T-helper 17 cell (primary cell): ENCODE results near the gene TET1. TPM values are rescaled to one million over a fixed set of nuclear protein-coding genes. Genes with fewer than 3 reads are reported as not detected.
A peak's percentile ranks its signal among the peaks of the same experiment; 100 is the strongest.
"Not testable (repeated sequence)": the region's sequence is repeated elsewhere in the genome, so short reads cannot be mapped to it uniquely, and the experiment has no call there.

Experiments
- ATAC-seq: fragments of 150-1000 bp; cut with Tn5 transposase; 2 replicates; pipeline ENCODE4 v1.10.0; 2021; ENCODE audit warnings: mild to moderate bottlenecking, moderate library complexity
- DNase-seq, 3 donors: peaks; one replicate each; pipeline versions ENCODE4 v3.0.0 to v3.0.0-alpha.2; 2020 to 2021
- H3K9me3 ChIP-seq: one replicate; pipeline ENCODE4 v1.7.0; 2013; ENCODE audit warnings: low read length, mild to moderate bottlenecking; ENCODE audit not compliant: control insufficient read depth, poor library complexity, severe bottlenecking
- H3K27ac Mint-ChIP-seq: one replicate; pipeline ENCODE4 v1.8.0; 2022; ENCODE audit warnings: mild to moderate bottlenecking, moderate library complexity, mixed read lengths
- H3K27me3 Mint-ChIP-seq: one replicate; pipeline ENCODE4 v1.8.0; 2022; ENCODE audit warnings: mixed read lengths
- H3K36me3 Mint-ChIP-seq: one replicate; pipeline ENCODE4 v1.8.0; 2022; ENCODE audit warnings: low read depth, mixed read lengths
- H3K4me1 Mint-ChIP-seq: one replicate; pipeline ENCODE4 v1.8.0; 2022; ENCODE audit warnings: mild to moderate bottlenecking, mixed read lengths
- H3K4me3 Mint-ChIP-seq: one replicate; pipeline ENCODE4 v1.8.0; 2022; ENCODE audit warnings: mild to moderate bottlenecking, moderate library complexity, mixed read lengths
- total RNA-seq, 4 donors: library from RNA in 2 of 4; stranded (reverse) in 2 of 4; gene quantifications; one replicate each; pipeline ENCODE4 v1.2.3 and lab custom pipeline; 2022 to 2026

The TET1 gene
- total RNA-seq, 2 donors from 2014 or later, result 2.2 to 2.8 TPM

DNA sequence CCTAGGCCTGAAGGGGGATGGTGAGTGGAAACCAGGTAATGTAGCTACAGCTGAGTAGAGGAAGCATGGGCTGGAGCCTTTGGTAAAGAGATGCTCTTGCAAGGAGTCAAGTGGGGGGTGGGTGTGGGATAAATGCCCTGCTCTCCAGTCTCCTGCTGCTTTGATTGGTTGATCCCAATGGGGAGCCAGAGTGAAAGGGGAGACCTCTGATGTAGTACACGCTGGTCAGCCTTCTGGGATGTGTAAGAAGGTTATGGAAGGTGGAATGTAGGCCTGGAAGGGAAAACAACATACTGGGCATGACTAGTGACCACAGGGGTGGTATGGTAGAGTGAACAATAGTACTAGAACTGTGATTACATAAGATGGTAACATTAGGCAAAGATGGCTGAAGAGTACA, 44.3 kb downstream of the TET1 start:
- DNase-seq, result no peak
- H3K36me3 Mint-ChIP-seq, result peaks cover 2% of the 10 kb centered on the region
- no peaks in the 10 kb centered on the region for H3K27me3 Mint-ChIP-seq
- no peak overlapping the region for H3K27ac Mint-ChIP-seq
- H3K9me3 ChIP-seq, result no peaks in the 10 kb centered on the region
- H3K4me1 Mint-ChIP-seq, result peaks cover 26% of the 10 kb centered on the region
- no peak overlapping the region for H3K4me3 Mint-ChIP-seq
- no peak for ATAC-seq

DNA sequence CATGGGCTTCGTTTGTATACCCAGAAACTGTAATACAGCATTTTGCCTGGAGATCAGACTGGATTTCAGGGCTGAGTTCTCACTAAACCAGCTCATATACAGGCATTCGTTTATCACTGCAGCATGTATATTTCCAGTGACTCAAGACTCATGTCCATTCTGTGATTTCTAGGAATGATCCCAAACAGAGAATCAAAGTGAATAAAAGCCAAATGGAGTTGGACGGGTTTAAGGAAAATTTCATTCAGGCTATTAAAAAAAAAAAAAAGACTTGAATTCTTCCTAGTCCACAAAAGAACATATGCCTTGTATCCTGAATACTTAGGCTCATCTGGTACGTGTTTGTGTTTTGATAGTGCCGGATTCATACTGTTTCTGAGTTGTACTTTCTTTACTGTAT, 46.8 kb downstream of the TET1 start:
- Mint-ChIP-seq H3K27ac (no peak overlapping the region), H3K4me3 (no peak overlapping the region), H3K27me3 (no peaks in the 10 kb centered on the region), H3K4me1 (peaks cover 11% of the 10 kb centered on the region), H3K36me3 (peaks cover 2% of the 10 kb centered on the region)
- H3K9me3 ChIP-seq, result no peaks in the 10 kb centered on the region
- ATAC-seq (no peak), DNase-seq (no peak)

DNA sequence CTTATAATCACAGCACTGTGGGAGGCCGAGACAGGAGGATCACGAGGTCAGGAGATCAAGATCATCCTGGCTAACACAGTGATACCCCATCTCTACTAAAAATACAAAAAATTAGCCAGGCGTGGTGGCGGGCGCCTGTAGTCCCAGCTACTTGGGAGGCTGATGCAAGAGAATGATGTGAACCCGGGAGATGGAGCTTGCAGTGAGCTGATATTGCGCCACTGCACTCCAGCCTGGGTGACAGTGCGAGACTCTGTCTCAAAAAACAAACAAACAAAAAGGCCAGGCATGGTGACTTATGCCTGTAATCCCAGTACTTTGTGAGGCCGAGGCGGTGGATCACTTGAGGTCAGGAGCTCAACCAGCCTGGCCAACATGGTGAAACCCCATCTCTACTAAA, 49.9 kb downstream of the TET1 start:
- not testable (repeated sequence) for H3K27me3 Mint-ChIP-seq, DNase-seq, H3K27ac Mint-ChIP-seq, ATAC-seq, H3K9me3 ChIP-seq, H3K36me3 Mint-ChIP-seq, H3K4me3 Mint-ChIP-seq, H3K4me1 Mint-ChIP-seq

DNA sequence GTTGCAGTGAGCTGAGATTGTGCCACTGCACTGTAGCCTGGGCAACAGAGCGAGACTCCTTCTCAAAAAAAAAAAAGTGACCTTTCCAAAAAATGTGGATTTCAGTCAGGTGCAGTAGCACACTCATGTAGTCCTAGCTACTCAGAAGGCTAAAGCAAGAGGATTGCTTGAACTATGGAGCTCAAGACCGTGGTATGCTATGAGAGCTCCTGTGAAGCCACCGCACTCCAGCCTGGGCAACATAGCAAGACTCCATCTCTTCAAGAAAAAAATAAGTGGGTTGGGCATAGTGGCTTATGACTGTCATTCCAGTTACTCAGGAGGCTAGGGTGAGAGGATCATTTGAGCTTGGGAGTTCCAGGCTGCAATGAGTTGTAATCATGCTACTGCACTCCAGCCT, 51.1 kb downstream of the TET1 start:
- no peaks in the 10 kb centered on the region for H3K27me3 Mint-ChIP-seq
- DNase-seq (no peak), ATAC-seq (no peak)
- H3K4me1 Mint-ChIP-seq, result no peaks in the 10 kb centered on the region
- no peak overlapping the region for H3K27ac Mint-ChIP-seq
- H3K4me3 Mint-ChIP-seq, result no peak overlapping the region
- no peaks in the 10 kb centered on the region for H3K9me3 ChIP-seq
- no peaks in the 10 kb centered on the region for H3K36me3 Mint-ChIP-seq

DNA sequence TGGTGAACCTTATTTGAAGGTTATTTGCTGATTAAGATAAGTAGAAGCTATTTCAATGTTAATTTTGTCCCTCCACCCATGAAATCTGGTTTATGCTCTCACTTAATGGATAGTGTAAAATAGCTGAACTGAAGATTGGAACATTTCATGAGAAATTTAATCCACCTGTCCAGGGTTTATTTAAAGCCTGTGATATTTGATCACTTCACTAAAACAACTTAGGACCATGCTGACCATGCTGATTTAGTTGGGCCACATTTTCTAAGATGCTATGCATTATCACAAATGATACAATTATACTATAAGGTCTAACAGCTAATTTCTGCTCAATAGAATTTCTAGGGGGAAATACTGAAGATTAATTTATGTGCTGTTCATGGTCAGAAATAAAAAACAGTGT, 53.8 kb downstream of the TET1 start:
- H3K27me3 Mint-ChIP-seq, H3K27ac Mint-ChIP-seq, H3K4me1 Mint-ChIP-seq, H3K36me3 Mint-ChIP-seq, H3K4me3 Mint-ChIP-seq, H3K9me3 ChIP-seq, ATAC-seq, DNase-seq: not testable (repeated sequence)

DNA sequence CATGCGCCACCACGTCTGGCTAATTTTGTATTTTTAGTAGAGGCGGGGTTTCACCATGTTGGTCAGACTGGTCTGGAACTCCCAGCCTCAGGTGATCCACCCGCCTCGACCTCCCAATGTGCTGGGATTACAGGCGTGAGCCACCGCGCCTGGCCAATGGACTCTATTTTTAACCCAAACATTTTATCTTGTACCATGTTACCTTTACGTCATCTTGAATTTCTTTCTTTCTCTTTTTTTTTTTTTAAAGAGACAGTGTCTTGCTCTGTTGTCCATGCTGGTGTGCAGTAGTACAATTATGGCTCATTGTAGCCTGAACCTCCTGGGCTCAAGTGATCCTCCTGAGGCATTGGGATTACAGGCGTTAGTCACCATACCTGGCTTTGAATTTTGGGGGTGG, 57.6 kb downstream of the TET1 start:
- DNase-seq, ATAC-seq, H3K27me3 Mint-ChIP-seq, H3K4me1 Mint-ChIP-seq, H3K27ac Mint-ChIP-seq, H3K9me3 ChIP-seq, H3K4me3 Mint-ChIP-seq, H3K36me3 Mint-ChIP-seq: not testable (repeated sequence)

DNA sequence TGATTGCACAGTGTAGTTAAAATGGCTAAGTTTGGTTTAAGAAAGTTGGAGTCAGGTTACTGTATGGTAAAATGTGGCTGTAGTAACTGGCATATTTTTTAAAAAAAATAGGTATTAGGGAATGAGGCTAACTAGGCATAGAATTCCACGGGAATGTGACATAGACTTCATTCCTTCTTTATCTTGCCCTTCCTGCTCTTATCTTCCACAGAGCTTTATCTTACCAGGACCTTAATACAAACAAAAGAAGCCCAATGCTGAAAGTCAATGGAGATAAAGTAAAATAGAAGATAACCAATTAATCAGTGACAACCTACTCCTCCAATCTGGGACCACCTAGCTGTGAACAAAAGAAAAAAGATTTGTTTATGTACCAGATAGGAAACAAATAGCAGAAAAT, 58.1 kb downstream of the TET1 start:
- Mint-ChIP-seq H3K4me3 (no peak overlapping the region), H3K27ac (no peak overlapping the region), H3K27me3 (no peaks in the 10 kb centered on the region), H3K36me3 (no peaks in the 10 kb centered on the region), H3K4me1 (peaks cover 9% of the 10 kb centered on the region)
- H3K9me3 ChIP-seq, result no peaks in the 10 kb centered on the region
- DNase-seq (no peak), ATAC-seq (no peak)

DNA sequence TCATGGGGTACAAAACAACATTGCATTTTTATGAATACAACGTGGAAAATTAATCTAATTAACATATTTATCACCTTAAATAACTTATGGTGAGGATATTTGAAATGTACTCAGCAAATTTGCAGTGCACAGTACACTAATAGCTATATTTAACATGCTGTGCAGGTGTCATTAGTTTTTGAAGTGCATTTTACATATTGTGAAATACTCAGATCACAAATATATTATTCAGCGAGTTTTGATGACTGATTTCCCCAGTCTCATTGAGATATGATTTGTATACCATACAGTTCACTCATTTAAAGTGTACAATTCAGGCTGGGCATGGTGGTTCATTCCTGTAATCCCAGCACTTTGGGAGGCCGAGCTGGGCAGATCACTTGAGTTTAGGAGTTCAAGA, 59.5 kb downstream of the TET1 start:
- H3K4me3 Mint-ChIP-seq, result no peak overlapping the region

DNA sequence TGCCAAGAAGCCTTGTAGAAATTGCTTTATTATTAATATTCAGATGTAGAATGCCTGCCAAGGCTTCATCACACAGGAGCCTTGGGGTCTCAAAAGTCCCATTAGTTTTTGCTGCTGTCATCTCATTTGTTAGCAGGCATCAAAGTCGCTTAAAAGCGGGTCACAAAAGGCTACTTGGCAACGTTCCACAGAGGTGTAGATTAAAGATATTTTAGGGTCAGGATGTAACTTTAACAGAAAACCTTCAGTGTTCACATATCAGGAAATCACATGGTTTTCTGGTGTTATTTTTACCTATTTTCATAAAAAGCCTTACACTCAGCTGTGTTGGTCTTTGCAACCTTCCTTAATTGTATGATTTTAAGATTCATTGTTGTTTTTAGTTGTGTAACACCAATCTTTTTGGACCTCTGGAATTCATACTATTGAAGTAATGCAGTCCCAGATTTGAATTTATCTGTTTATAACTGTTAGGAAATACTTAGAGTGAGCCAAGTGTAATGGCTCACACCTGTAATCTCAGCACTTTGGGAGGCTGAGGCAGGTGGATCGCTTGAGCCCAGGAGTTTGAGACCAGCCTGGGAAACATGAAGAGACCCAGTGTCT, 65.3 kb downstream of the TET1 start:
- Mint-ChIP-seq H3K36me3 (peaks cover 3% of the 10 kb centered on the region), H3K4me3 (peak overlapping the region; percentile 58), H3K27me3 (no peaks in the 10 kb centered on the region), H3K27ac (peak overlapping the region; percentile 80), H3K4me1 (peaks cover 36% of the 10 kb centered on the region)
- DNase-seq (no peak), ATAC-seq (peak; percentile 23)
- no peaks in the 10 kb centered on the region for H3K9me3 ChIP-seq

More for the DNA sequence above, 59.5 kb downstream of the TET1 start:
- Mint-ChIP-seq H3K4me1 (peaks cover 10% of the 10 kb centered on the region), H3K27me3 (no peaks in the 10 kb centered on the region), H3K27ac (no peak overlapping the region), H3K36me3 (no peaks in the 10 kb centered on the region)
- ATAC-seq (no peak), DNase-seq (no peak)
- no peaks in the 10 kb centered on the region for H3K9me3 ChIP-seq

DNA sequence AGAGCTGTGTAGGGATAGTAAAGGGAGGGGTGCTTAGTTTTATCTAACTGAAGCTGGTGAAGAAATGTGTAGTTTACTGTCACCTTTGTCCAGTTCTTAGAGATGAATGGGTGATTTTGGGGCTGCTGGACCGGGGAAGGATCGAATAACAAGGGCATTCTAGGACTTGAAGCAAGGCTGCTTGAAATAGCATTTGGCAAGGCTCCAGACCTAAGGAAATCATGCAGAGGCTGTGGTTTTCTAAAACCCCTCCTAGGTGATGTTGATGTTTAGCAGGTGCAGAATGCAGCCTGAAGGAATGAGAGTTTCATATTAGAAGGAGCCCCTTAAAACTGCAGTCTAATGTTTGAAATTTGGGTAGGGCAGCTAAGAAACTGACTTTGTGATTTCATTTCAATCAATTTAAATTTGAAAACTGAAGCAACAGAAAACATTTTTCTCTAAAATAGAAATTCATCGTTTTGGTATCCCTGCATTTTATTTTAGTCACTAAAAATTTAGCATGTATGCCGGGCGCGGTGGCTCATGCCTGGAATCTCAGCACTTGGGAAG, 68.5 kb downstream of the TET1 start:
- ATAC-seq, result peak; percentile 67
- Mint-ChIP-seq H3K27ac (no peak overlapping the region), H3K27me3 (no peaks in the 10 kb centered on the region)

DNA sequence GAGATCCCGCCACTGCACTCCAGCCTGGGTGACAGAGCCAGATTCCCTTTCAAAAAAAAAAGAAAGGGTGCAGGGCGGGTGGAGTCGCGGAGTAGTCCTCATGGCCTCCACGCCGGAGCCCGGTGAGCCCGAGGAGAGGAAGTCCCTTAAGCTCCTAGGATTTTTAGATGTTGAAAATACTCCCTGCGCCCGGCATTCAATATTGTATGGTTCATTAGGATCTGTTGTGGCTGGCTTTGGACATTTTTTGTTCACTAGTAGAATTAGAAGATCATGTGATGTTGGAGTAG, 72.1 kb downstream of the TET1 start:
- H3K27ac Mint-ChIP-seq, DNase-seq, H3K9me3 ChIP-seq, ATAC-seq, H3K36me3 Mint-ChIP-seq, H3K4me3 Mint-ChIP-seq, H3K27me3 Mint-ChIP-seq: not testable (repeated sequence)
- H3K4me1 Mint-ChIP-seq, result peaks cover 18% of the 10 kb centered on the region

More for the DNA sequence above, 68.5 kb downstream of the TET1 start:
- Mint-ChIP-seq H3K36me3 (peaks cover 9% of the 10 kb centered on the region), H3K4me1 (peaks cover 34% of the 10 kb centered on the region), H3K4me3 (peak overlapping the region; percentile 62)
- no peak for DNase-seq
- no peaks in the 10 kb centered on the region for H3K9me3 ChIP-seq

DNA sequence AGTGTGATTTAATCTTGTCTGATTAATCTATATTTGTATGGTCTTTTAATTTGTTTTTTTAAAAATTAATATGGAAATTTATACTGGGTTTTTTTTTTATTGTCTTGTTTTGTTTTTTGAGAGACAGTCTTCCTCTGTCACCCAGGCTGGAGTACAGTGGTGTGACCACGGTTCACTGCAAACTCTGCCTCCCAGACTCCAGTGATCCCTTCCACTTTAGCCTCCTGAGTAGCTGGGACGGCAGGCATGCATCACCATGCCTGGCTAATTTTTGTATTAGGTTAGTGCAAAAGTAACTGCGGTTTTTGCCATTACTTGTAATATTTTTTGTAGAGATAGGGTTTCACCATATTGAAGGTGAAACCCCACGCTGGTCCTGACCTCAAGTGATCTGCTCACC, 73.1 kb downstream of the TET1 start:
- no peak overlapping the region for H3K4me3 Mint-ChIP-seq
- no peak overlapping the region for H3K27ac Mint-ChIP-seq
- H3K4me1 Mint-ChIP-seq, result peaks cover 15% of the 10 kb centered on the region

DNA sequence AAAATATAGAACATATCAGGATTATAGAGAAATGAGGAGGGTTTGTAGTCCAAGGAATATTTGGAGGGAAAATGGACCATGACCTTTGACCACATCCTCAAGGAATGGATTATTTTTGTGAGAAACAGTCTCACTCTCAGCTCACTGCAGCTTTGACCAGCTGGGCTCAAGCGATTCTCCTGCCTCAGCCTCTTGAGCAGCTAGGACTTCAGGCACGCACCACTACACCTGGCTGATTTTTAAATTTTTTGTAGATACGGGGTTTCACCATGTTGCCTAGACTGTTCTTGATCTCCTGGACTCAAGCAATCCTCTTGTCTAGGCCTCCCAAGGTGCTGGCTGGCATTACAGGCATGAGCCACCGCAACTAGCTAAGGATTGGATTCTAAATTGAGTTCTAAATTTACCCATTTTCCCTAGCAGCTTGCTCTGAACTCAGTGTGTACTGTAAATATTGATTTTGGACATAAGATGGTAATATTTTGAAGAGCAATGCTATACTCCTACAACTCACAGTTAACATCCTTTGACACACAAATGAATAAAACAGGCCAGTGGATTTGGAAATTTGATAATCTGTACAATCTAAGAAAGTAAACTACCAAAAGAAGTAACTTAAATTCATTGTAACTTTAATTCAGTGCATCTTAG, 73.8 kb downstream of the TET1 start:
- no peak overlapping the region for H3K4me3 Mint-ChIP-seq
- H3K36me3 Mint-ChIP-seq, result peaks cover 9% of the 10 kb centered on the region
- peaks cover 10% of the 10 kb centered on the region for H3K4me1 Mint-ChIP-seq
- H3K27ac Mint-ChIP-seq, result no peak overlapping the region
- ATAC-seq (no peak), DNase-seq (no peak)
- no peaks in the 10 kb centered on the region for H3K27me3 Mint-ChIP-seq
- H3K9me3 ChIP-seq, result no peaks in the 10 kb centered on the region

More for the DNA sequence above, 73.1 kb downstream of the TET1 start:
- H3K36me3 Mint-ChIP-seq, result peaks cover 9% of the 10 kb centered on the region
- H3K27me3 Mint-ChIP-seq, result no peaks in the 10 kb centered on the region
- ATAC-seq, result no peak
- H3K9me3 ChIP-seq, result no peaks in the 10 kb centered on the region
- no peak for DNase-seq

DNA sequence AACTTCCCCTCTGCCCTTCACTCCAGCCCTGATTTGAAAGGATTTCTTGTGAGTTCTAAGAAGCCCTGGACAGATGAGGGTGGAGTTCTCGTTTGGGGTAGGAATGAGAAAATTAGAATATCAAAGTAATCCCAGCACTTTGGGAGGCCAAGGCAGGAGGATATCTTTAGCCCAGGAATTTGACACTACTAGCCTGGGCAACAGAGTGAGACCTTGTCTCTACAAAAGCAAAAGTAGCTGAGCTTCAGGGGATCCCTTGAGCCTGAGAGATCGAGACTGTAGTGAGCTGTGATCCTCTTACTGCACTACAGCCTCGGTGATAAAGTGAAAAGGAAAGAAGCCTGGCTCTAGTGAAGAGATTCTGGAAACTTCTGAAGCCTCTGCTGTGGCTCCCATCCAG, 76.2 kb downstream of the TET1 start:
- Mint-ChIP-seq H3K4me3 (no peak overlapping the region), H3K27ac (no peak overlapping the region), H3K27me3 (no peaks in the 10 kb centered on the region), H3K4me1 (peaks cover 2% of the 10 kb centered on the region), H3K36me3 (peaks cover 3% of the 10 kb centered on the region)
- ATAC-seq (no peak), DNase-seq (no peak)
- no peaks in the 10 kb centered on the region for H3K9me3 ChIP-seq
